WTC11 (cell line): ENCODE data around the gene NLGN1.

Source experiments
- ATF3 ChIP-seq: sonication (generic); formaldehyde crosslinking; conservative IDR thresholded peaks from 2 replicates; pipeline ENCODE4 v1.8.1; 2022; ENCODE audit warnings: mild to moderate bottlenecking, missing genetic modification reagents
- CTCF ChIP-seq: fragments of 200-600 bp; IDR thresholded peaks from 2 replicates; pipeline ENCODE4 v1.8.0; 2022; ENCODE audit warnings: antibody characterized with exemption

- TF ChIP-seq CTCF: no peak
- TF ChIP-seq ATF3 (CRISPR knock-in tag): no peak
Measured at GRCh38 chr3:174206607-174207192, 809.2 kb downstream of the NLGN1 start.
